ENCODE results near the gene KNCN. TPM values are rescaled to one million over a fixed set of nuclear protein-coding genes. Genes with fewer than 3 reads are reported as not detected.
A peak's percentile ranks its signal among the peaks of the same experiment; 100 is the strongest.

Gene KNCN
- total RNA-seq, 1 donor, result not detected

DNA sequence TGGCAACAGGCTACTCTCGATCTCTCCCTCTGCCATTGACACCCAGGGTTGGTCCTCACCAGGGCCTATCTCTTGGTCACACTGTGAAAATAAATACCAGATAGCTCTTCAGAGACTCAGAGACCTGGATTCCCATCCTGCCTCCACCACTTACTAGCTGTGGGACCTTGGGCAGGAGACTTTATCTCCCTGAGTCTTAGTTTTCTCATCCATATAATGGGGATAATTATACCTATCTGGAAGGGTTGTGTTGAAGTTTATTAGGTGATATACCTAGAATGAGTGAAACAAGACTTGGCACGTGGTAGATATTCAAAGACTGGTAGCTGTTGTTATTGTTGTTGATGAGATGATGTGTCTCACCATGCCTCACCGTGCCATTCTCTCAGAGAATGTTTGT lies 54.4 kb downstream of the KNCN start:
- TF ChIP-seq, protein P1, sequence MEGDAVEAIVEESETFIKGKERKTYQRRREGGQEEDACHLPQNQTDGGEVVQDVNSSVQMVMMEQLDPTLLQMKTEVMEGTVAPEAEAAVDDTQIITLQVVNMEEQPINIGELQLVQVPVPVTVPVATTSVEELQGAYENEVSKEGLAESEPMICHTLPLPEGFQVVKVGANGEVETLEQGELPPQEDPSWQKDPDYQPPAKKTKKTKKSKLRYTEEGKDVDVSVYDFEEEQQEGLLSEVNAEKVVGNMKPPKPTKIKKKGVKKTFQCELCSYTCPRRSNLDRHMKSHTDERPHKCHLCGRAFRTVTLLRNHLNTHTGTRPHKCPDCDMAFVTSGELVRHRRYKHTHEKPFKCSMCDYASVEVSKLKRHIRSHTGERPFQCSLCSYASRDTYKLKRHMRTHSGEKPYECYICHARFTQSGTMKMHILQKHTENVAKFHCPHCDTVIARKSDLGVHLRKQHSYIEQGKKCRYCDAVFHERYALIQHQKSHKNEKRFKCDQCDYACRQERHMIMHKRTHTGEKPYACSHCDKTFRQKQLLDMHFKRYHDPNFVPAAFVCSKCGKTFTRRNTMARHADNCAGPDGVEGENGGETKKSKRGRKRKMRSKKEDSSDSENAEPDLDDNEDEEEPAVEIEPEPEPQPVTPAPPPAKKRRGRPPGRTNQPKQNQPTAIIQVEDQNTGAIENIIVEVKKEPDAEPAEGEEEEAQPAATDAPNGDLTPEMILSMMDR (IDR thresholded peaks at IDR 0.05; ENCODE audit: extremely low read depth, low read depth, low read length), result no peak
- H3K36me3 ChIP-seq (ENCODE audit: insufficient read depth, low read length), result no peaks in the 10 kb centered on the region
- no peak overlapping the region for H3K4me3 ChIP-seq (ENCODE audit: insufficient read depth, low read length)
- no peak overlapping the region for H3K4me2 ChIP-seq (ENCODE audit: insufficient read depth, low read length)
- DNase-seq (ENCODE audit: insufficient read length, low spot score, missing footprints), result peak; percentile 29
- H4K20me1 ChIP-seq (ENCODE audit: insufficient read depth, low read length), result no peaks in the 10 kb centered on the region
- no peak overlapping the region for H2AFZ ChIP-seq (ENCODE audit: low read length)
- H3K9me3 ChIP-seq (ENCODE audit: low read depth, low read length), result no peaks in the 10 kb centered on the region
- H3K4me1 ChIP-seq (ENCODE audit: insufficient read depth, low read length), result no peaks in the 10 kb centered on the region
- H3K79me2 ChIP-seq (ENCODE audit: insufficient read depth, low read length), result no peaks in the 10 kb centered on the region
- H3K27me3 ChIP-seq (ENCODE audit: insufficient read depth, low read length), result peaks cover 51% of the 10 kb centered on the region
- H3K27ac ChIP-seq (ENCODE audit: low read depth, low read length), result no peak overlapping the region

DNA sequence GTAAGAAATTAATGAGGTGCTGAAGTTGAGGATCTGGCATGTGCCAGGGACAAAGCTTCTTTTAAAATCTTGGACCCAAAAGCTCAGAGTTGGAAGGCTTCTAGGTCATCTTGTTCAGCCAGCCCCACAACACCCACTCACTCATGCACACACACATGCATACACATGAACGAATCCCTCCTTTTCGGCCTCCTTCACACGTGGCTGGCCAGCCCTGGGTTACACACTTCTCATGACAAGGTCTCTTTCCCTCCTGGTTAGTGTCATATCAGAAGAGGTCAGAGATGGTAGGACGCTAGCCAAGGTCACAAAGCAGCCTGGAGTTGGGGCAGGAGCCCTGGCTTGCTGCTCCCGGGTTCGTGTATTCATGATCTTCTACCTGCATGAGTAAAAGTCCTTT lies 54.9 kb downstream of the KNCN start:
- Histone ChIP-seq H3K36me3 (ENCODE audit: insufficient read depth, low read length) (no peaks in the 10 kb centered on the region), H4K20me1 (ENCODE audit: insufficient read depth, low read length) (no peaks in the 10 kb centered on the region), H3K4me1 (ENCODE audit: insufficient read depth, low read length) (no peaks in the 10 kb centered on the region), H3K27me3 (ENCODE audit: insufficient read depth, low read length) (peaks cover 51% of the 10 kb centered on the region), H3K79me2 (ENCODE audit: insufficient read depth, low read length) (no peaks in the 10 kb centered on the region), H2AFZ (ENCODE audit: low read length) (no peak overlapping the region), H3K4me2 (ENCODE audit: insufficient read depth, low read length) (no peak overlapping the region), H3K4me3 (ENCODE audit: insufficient read depth, low read length) (no peak overlapping the region), H3K27ac (ENCODE audit: low read depth, low read length) (no peak overlapping the region), H3K9me3 (ENCODE audit: low read depth, low read length) (no peaks in the 10 kb centered on the region)
- DNase-seq (ENCODE audit: insufficient read length, low spot score, missing footprints), result peak; percentile 26
- TF ChIP-seq, protein P1 (IDR thresholded peaks at IDR 0.05; ENCODE audit: extremely low read depth, low read depth, low read length), result no peak

DNA sequence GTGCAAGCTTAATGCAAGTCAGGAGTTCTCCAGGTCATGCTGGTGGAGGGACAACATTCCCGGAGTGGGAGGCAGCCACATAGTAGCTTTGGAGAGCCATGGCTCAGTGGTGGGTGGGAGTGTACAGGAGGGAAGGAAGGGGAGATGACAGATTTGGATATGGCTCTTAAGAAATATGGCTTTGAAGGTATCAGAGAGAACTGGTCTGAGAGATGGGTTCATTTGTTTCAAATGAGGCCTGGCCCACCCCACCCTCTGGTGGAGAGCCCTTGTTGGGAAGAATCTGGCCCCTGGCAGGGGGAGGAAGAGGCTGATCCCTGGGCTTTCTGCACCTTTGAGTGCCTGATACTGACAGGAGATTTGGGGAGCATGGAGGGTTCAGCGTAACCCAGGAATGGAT lies 55.7 kb downstream of the KNCN start:
- TF ChIP-seq, protein P1 (IDR thresholded peaks at IDR 0.05; ENCODE audit: extremely low read depth, low read depth, low read length), result no peak
- Histone ChIP-seq H2AFZ (ENCODE audit: low read length) (no peak overlapping the region), H3K4me2 (ENCODE audit: insufficient read depth, low read length) (no peak overlapping the region), H3K27ac (ENCODE audit: low read depth, low read length) (no peak overlapping the region), H3K36me3 (ENCODE audit: insufficient read depth, low read length) (no peaks in the 10 kb centered on the region), H3K4me3 (ENCODE audit: insufficient read depth, low read length) (no peak overlapping the region), H3K4me1 (ENCODE audit: insufficient read depth, low read length) (no peaks in the 10 kb centered on the region), H3K79me2 (ENCODE audit: insufficient read depth, low read length) (no peaks in the 10 kb centered on the region), H3K9me3 (ENCODE audit: low read depth, low read length) (no peaks in the 10 kb centered on the region), H3K27me3 (ENCODE audit: insufficient read depth, low read length) (peaks cover 51% of the 10 kb centered on the region), H4K20me1 (ENCODE audit: insufficient read depth, low read length) (peaks cover under 1% of the 10 kb centered on the region)
- peak; percentile 68 for DNase-seq (ENCODE audit: insufficient read length, low spot score, missing footprints)

Other genes starting within 250 kb of the KNCN start
- 103 and 104 TPM in 2 replicates for gene LRRC41, start 248.0 kb downstream of the KNCN start, total RNA-seq
- gene UQCRH, start 247.9 kb downstream of the KNCN start, total RNA-seq, result 197 and 202 TPM in 2 replicates
- gene NSUN4, start 210.8 kb downstream of the KNCN start, total RNA-seq, result 17.4 and 20.3 TPM in 2 replicates
- 2.4 and 4.0 TPM in 2 replicates for gene FAAH, start 157.3 kb downstream of the KNCN start, total RNA-seq
- not detected in 2 replicates for gene DMBX1, start 61.8 kb downstream of the KNCN start, total RNA-seq
- gene MKNK1, start 52.6 kb upstream of the KNCN start, total RNA-seq, result 25.9 and 31.8 TPM in 2 replicates
- 8.3 and 8.7 TPM in 2 replicates for gene MOB3C, start 65.2 kb upstream of the KNCN start, total RNA-seq
- 53.6 and 57.8 TPM in 2 replicates for gene ATPAF1, start 116.7 kb upstream of the KNCN start, total RNA-seq
- 0.29 TPM in 1 of 2 replicates, not detected in the other for gene TEX38, start 120.2 kb upstream of the KNCN start, total RNA-seq
- 61.3 and 63.7 TPM in 2 replicates for gene EFCAB14, start 167.5 kb upstream of the KNCN start, total RNA-seq
- not detected in 2 replicates for gene CYP4B1, start 247.4 kb upstream of the KNCN start, total RNA-seq